Cardiac muscle cell (in vitro differentiated cells and primary cell): ENCODE data around the gene GRIN3A. TPM values are rescaled to one million over a fixed set of nuclear protein-coding genes. Genes with fewer than 3 reads are reported as not detected.
A peak's percentile ranks its signal among the peaks of the same experiment; 100 is the strongest.

Source experiments
- DNase-seq, 2 donors: peaks; one replicate each; pipeline versions ENCODE4 v3.0.0 to v3.0.0-alpha.2; 2010 to 2017; ENCODE audit warnings: low read depth in 1 of 2, low spot score in 1 of 2
- H3K27ac ChIP-seq: fragments of 200-600 bp; sonication (generic); 2 replicates; pipeline ENCODE4 v1.5.1; 2016
- H3K27me3 ChIP-seq: fragments of 200-600 bp; sonication (generic); 2 replicates; pipeline ENCODE4 v1.6.0; 2016; ENCODE audit warnings: control low read depth
- H3K36me3 ChIP-seq: fragments of 200-600 bp; sonication (generic); 2 replicates; pipeline ENCODE4 v1.5.1; 2016; ENCODE audit warnings: control low read depth
- H3K4me1 ChIP-seq: fragments of 200-600 bp; sonication (generic); 2 replicates; pipeline ENCODE4 v1.8.1; 2017; ENCODE audit warnings: low read depth, mild to moderate bottlenecking, mixed run types
- H3K4me3 ChIP-seq: fragments of 200-600 bp; sonication (generic); 2 replicates; pipeline ENCODE4 v1.5.1; 2016; ENCODE audit warnings: mild to moderate bottlenecking
- H3K9me3 ChIP-seq: fragments of 200-600 bp; sonication (generic); 2 replicates; pipeline ENCODE4 v1.5.1; 2017; ENCODE audit warnings: low read depth, mild to moderate bottlenecking, control low read depth
- CTCF ChIP-seq: IDR thresholded peaks from 2 replicates; pipeline ENCODE4 v1.5.1; 2012; ENCODE audit warnings: low read depth, mild to moderate bottlenecking, low read length
- polyA plus RNA-seq: library from polyadenylated mRNA; unstranded; fragments of >200 nt; fragmentation: Nextera tagmentation; extraction: Ambion mirVana; gene quantifications from 2 replicates; pipeline ENCODE4 v1.2.1, GENCODE V29; 2016
- total RNA-seq: library from RNA; depleted of rRNA; stranded (reverse); fragments of >200 nt; gene quantifications from 2 replicates; pipeline ENCODE4 v1.2.3, GENCODE V29; 2016

The GRIN3A gene
- total and polyA plus RNA-seq, 2 experiments from 2014 or later: not detected

GRCh38 chr9:101705135-101705661, 33.2 kb downstream of the GRIN3A start:
- Histone ChIP-seq H3K27ac (no peak overlapping the region), H3K4me3 (no peak overlapping the region), H3K36me3 (no peaks in the 10 kb centered on the region), H3K9me3 (no peaks in the 10 kb centered on the region), H3K4me1 (no peaks in the 10 kb centered on the region), H3K27me3 (peaks cover 11% of the 10 kb centered on the region)
- TF ChIP-seq CTCF: peak; percentile 3
- peak in 1 of 2 donors; percentile 10 for DNase-seq

- Histone ChIP-seq H3K4me1 (no peaks in the 10 kb centered on the region), H3K36me3 (no peaks in the 10 kb centered on the region), H3K27ac (no peak overlapping the region), H3K27me3 (peaks cover 11% of the 10 kb centered on the region), H3K9me3 (no peaks in the 10 kb centered on the region), H3K4me3 (no peak overlapping the region)
- DNase-seq: no peak
- TF ChIP-seq CTCF: no peak
Measured at GRCh38 chr9:101702257-101702656, 36.2 kb downstream of the GRIN3A start.

- no peak for TF ChIP-seq CTCF
- Histone ChIP-seq H3K36me3 (no peaks in the 10 kb centered on the region), H3K4me1 (no peaks in the 10 kb centered on the region), H3K27ac (no peak overlapping the region), H3K27me3 (no peaks in the 10 kb centered on the region), H3K9me3 (no peaks in the 10 kb centered on the region), H3K4me3 (no peak overlapping the region)
- DNase-seq: no peak
Measured at GRCh38 chr9:101693546-101694336, 44.7 kb downstream of the GRIN3A start.

- no peak for DNase-seq
- no peaks in the 10 kb centered on the region for H3K4me1 ChIP-seq
- TF ChIP-seq CTCF: no peak
- no peaks in the 10 kb centered on the region for H3K27me3 ChIP-seq
- no peaks in the 10 kb centered on the region for H3K9me3 ChIP-seq
- no peak overlapping the region for H3K27ac ChIP-seq
- no peak overlapping the region for H3K4me3 ChIP-seq
- H3K36me3 ChIP-seq: no peaks in the 10 kb centered on the region
Measured at GRCh38 chr9:101691657-101692056, 46.8 kb downstream of the GRIN3A start.

GRCh38 chr9:101689039-101689438, 49.4 kb downstream of the GRIN3A start:
- H3K4me3 ChIP-seq: no peak overlapping the region
- no peaks in the 10 kb centered on the region for H3K4me1 ChIP-seq
- no peak for DNase-seq
- H3K36me3 ChIP-seq: no peaks in the 10 kb centered on the region
- no peak overlapping the region for H3K27ac ChIP-seq
- no peaks in the 10 kb centered on the region for H3K27me3 ChIP-seq
- H3K9me3 ChIP-seq: no peaks in the 10 kb centered on the region
- TF ChIP-seq CTCF: no peak
